ENCODE results near the gene CDH4. TPM values are rescaled to one million over a fixed set of nuclear protein-coding genes. Genes with fewer than 3 reads are reported as not detected.

CDH4 gene
- total RNA-seq, 1 experiment from 2014 or later: 5.3 TPM

- Mint-ChIP-seq H3K4me1 (0 out of 2 replicates have a peak, but pooled peaks cover 3% of the 10 kb centered on the region), H3K27ac (no peak overlapping the region), H3K27me3 (ENCODE audit: low read depth) (peaks cover 2% of the 10 kb centered on the region; the same call in 1 of the 2 replicates), H3K9me3 (no peaks in the 10 kb centered on the region), H3K36me3 (no peaks in the 10 kb centered on the region), H3K4me3 (no peak overlapping the region)
- DNase-seq (ENCODE audit: low spot score) (no peak), ATAC-seq (no peak)
- ChIA-PET POLR2A (no interaction called here), CTCF (no interaction called here)
- no peak for TF ChIP-seq CTCF (IDR thresholded peaks at IDR 0.05)
- no peak for TF ChIP-seq PRRX2 (CRISPR knock-in tag; IDR thresholded peaks at IDR 0.05)
- TF ChIP-seq ATF1 (CRISPR knock-in tag; IDR thresholded peaks at IDR 0.05): no peak
- no peak for TF ChIP-seq USF2 (CRISPR knock-in tag; IDR thresholded peaks at IDR 0.05)
- no peak for TF ChIP-seq NFATC4 (CRISPR knock-in tag; IDR thresholded peaks at IDR 0.05)
- TF ChIP-seq RORB (CRISPR knock-in tag; IDR thresholded peaks at IDR 0.05): no peak
- no peak for TF ChIP-seq HMGXB4 (CRISPR knock-in tag; IDR thresholded peaks at IDR 0.05)
- TF ChIP-seq E2F4 (CRISPR knock-in tag; IDR thresholded peaks at IDR 0.05; ENCODE audit: borderline replicate concordance, low read depth): no peak
- TF ChIP-seq ATF6 (CRISPR knock-in tag; IDR thresholded peaks at IDR 0.05): no peak
- no peak for TF ChIP-seq SP1 (CRISPR knock-in tag; conservative IDR thresholded peaks at IDR 0.05)
- TF ChIP-seq TP53 (CRISPR knock-in tag; IDR thresholded peaks at IDR 0.05): no peak
- no peak for TF ChIP-seq FOXK1 (CRISPR knock-in tag; IDR thresholded peaks at IDR 0.05)
- no peak for TF ChIP-seq NFYB (CRISPR knock-in tag; conservative IDR thresholded peaks at IDR 0.05; ENCODE audit: low read depth)
- no peak for TF ChIP-seq ETV6 (CRISPR knock-in tag; IDR thresholded peaks at IDR 0.05)
- no peak for TF ChIP-seq MLX (CRISPR knock-in tag; IDR thresholded peaks at IDR 0.05)
- no peak for TF ChIP-seq ESRRA (CRISPR knock-in tag; IDR thresholded peaks at IDR 0.05; ENCODE audit: borderline replicate concordance)
- no peak for TF ChIP-seq CDX4 (CRISPR knock-in tag; IDR thresholded peaks at IDR 0.05; ENCODE audit: borderline replicate concordance)
- TF ChIP-seq STAT6 (CRISPR knock-in tag; conservative IDR thresholded peaks at IDR 0.05; ENCODE audit: low read depth): no peak
- TF ChIP-seq KAT7 (CRISPR knock-in tag; IDR thresholded peaks at IDR 0.05; ENCODE audit: borderline replicate concordance): no peak
- TF ChIP-seq ZMAT4 (CRISPR knock-in tag; IDR thresholded peaks at IDR 0.05): no peak
Observed at GRCh38 chr20:61727761-61728160, 475.7 kb downstream of the CDH4 start.
